ENCODE results near the gene LLPH.

DNA sequence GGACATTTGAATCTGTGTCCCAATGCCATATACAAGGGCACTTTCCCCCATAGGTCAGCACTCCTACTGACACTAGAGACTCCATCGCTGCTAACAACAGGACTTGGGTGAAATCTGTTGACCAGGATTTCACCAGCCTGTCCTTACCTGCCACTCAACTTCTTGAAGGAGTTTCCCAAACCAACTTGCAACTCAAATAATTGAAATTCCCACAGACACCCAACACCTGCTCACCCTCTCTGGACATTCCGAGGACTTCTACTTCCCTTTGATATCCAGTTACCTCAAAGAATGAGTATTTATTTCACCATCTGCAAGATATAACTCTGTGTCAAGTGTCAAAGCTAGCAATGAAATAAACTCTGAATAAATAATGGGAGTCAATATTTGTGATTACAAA lies 44.6 kb downstream of the LLPH start:
- TF ChIP-seq EZH2 (IDR thresholded peaks at IDR 0.05; ENCODE audit: borderline replicate concordance, low read depth, low read length, poor library complexity, severe bottlenecking) (no peak), CTCF (conservative IDR thresholded peaks at IDR 0.05; ENCODE audit: low read depth, low read length) (no peak)

All from A673 (cell line).